Measurements from ENCODE around the gene CEP85.

CEP85 gene

GRCh38 chr1:26233903-26234643, at the start of gene CEP85:
TSS of gene CEP85 (plus strand) at chr1:26234200. CDS start at chr1:26239784, 5,584 bp downstream.
- peak; percentile 100 for DNase-seq

DNA sequence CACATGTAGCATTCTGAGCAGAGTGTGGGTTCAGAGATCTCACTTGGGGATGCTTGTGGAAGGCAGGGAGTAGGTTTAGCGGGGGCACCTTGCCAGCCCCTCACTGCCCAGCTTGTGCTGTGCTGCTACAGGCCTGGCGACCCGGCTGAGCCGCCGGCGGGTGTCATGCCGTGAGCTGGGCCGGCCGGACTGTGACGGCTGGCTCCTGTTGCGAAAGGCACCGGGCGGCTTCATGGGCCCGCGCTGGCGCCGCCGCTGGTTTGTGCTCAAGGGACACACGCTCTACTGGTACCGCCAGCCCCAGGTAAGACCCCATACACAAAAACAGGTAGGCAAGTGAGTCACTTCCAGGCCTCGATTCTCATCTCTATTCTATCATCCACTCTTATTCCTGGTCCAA, 49.1 kb upstream of the CEP85 start:
- DNase-seq: no peak

DNA sequence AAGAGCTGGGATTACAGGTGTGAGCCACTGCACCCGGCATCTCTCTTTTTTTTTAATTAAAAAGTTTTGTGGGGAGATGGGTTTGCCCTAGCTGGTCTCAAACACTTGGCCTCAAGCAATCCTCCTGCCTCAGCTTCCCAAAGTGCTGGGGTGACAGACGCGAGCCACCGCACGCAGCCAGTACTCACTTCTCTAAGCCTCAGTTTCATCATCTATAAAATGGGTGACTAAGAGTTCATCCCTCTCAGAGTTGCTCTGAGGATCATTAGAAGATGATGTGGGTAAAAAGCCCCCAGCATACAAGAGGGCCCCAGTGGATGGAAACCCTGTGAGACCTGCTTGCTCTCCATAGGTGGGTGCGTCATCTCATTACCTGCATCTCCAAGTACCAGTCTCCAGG, 46.1 kb upstream of the CEP85 start:
- no peak for DNase-seq

DNA sequence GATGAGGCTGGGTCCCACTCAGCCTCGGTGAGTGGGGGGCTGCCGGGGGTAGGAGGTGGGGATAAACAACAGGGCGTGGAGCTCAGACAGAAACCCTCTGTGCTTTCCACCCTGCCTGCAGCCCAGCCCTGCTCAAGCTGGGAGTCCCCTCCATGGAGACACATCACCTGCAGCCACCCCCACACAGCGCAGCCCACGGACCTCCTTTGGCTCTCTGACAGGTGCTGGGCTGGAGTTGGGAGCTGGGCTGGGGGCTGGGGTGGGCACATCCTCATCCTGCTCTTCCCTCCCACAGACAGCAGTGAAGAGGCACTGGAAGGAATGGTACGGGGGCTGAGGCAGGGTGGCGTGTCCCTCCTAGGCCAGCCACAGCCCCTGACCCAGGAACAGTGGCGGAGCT, 45.5 kb upstream of the CEP85 start:
- no peak for DNase-seq

DNA sequence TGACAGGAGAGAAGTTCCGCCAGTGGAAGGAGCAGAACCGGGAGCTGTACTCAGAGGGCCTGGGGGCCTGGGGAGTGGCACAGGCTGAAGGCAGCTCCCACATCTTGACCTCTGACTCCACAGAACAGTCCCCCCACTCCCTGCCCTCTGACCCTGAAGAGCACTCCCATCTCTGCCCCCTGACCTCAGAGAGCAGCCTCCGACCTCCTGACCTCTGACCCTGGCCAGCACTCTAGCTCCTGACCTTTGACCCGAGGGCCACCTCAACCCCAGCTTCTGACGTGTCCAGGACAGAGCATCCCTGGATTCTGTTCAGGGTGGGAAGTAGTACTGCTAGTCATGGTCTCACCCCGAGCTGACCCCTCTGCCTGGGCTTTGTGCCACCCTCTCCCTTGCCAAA, 44.7 kb upstream of the CEP85 start:
- no peak for DNase-seq

DNA sequence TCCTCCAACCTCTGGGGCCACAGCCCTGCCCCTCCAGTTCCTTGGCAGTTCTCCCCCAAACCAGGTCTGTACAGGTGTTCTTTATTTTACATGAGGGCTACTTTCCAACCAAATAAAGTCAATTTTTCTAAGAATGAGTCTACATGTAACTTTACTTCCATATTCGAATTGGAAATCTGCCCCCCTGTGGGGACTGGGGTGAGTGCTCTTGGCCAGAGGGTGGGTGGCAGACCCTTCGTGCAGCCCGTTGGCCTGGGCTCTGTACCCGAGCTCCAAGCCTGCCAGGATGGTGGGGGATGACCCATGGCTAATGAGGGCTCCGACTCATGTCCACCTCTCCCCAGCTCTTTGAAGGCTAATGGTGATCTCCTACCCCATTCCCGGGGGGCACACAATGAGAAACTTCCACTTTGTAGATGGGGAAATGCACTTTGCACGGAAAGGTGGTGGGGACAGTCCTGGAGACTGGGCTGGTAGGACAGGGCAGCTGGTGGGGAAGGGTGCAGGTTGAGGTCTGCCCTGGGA, 44.2 kb upstream of the CEP85 start:
- DNase-seq: no peak

- peak; percentile 40 for DNase-seq
These were observed 43.5 kb upstream of the CEP85 start, which contains the start of gene CATSPER4 for GRCh38 chr1:26190373-26190987. TSS of gene CATSPER4 (plus strand) at chr1:26190602. CDS start at chr1:26190628, 26 bp downstream.

GRCh38 chr1:26191739-26192138, 42.3 kb upstream of the CEP85 start:
- no peak for DNase-seq

GRCh38 chr1:26195805-26196204, 38.2 kb upstream of the CEP85 start:
- no peak for DNase-seq

GRCh38 chr1:26197301-26197700, 36.7 kb upstream of the CEP85 start:
- DNase-seq: no peak

DNA sequence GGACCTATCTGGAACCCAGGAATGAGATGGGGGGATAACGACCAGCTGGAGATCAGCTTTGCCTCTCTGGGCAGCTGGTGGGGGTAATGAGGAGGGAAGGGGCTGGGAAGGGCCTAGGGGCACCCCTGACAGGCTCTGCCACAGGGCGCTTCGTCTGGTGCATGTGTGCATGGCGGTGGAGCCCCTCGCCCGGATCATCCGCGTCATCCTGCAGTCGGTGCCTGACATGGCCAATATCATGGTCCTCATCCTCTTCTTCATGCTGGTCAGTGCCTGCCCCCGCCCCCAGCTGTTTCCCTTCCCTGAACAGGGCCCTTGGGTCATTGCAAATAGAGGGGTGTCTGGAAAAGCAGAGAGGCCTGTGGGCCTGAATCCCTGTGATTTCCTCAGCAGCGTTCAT, 36.2 kb upstream of the CEP85 start:
- no peak for DNase-seq

- no peak for DNase-seq
These were observed 33.6 kb upstream of the CEP85 start for GRCh38 chr1:26200413-26200812.

GRCh38 chr1:26203642-26204318, 30.2 kb upstream of the CEP85 start:
- no peak for DNase-seq

- no peak for DNase-seq
These were observed 23.7 kb upstream of the CEP85 start for GRCh38 chr1:26210147-26210870.

DNA sequence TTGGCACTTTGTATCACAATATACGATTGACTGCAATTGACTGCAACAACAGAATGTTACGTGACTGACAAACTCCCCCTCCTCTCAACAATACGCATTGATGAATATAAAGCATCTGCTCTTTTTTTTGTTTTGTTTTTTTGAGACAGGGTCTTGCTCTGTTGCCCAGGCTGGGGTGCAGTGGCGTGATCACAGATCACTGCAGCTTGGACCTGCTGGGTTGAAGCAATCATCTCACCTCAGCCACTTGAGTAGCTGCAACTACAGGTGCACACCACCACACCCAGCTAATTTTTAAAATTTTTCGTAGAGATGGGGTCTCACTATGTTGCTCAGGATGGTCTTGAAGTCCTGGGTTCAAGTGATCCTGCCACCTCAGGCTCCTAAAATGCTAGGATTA, 21.3 kb upstream of the CEP85 start:
- DNase-seq: no peak

DNA sequence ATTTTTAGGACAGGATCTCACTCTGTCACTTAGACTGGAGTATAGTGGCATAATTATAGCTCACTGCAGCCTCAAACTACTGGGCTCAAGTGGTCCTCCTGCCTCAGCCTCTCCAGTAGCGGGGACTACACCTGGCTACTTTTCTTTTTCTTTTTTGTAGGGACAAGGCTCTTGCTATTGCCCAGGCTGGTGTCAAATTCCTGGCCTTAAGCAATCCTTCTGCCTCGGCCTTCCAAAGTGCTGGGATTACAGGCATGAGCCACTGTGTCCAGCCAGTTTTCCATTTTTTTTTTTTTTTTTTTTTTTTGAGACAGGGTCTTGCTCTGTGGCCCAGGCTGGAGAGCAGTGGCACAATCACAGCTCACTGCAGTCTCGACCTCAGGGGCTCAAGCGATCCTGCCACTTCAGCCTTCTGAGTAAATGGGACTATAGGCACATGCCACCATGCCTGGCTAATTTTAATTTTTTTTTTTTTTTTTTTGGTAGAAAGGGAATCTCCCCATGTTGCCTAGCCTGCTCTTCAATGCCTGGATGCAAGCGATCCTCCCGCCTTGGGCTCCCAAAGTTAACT, 20.6 kb upstream of the CEP85 start:
- DNase-seq: no peak

DNA sequence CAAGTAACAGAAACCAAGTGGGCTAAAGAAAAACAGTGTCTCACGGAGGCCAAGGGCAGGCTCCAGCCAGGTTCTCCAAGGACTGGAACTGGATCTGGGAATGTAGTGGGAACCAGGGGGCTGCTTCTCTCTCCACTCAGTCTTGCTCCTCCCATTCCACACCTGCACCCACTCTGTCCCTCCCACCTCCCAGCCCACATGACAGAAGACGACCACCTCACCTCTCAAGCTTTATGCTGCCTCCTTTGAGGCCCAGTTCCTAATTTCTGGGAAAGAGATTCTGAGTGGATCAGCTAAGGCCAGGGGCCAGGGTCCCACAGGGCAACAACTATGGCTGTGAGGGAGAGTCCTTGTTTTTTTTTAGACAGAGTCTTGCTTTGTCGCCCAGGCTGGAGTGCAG, 18.8 kb upstream of the CEP85 start:
- DNase-seq: no peak

DNA sequence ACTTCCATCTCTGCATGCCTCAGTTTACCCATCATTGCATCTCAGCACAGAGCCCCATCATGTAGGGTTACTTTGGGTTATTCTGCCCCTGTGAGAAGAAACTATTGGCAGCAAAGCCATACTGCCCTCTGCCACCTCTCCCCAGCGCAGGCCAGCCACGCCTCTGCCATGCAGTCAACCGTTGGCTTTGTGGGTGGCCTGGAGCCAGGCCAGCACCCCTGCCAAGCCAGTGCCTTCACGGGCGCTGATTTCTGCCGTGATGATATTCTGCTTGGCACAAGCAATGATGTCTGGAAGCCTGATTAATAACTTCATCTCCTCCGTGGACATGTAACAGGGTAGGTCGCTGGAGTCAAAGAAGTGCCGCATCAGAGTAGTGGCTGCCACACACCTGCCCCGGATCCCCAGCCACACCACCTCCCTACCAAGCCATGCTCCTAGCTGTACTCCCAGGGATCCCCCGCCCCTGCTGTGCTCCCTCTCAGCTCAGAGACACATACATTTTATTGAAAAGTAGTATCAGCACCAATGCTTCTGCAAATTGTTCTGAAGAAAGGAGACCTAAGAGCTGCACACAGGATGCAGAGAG, 15.0 kb upstream of the CEP85 start:
- DNase-seq: peak; percentile 26

GRCh38 chr1:26220199-26220912, 13.6 kb upstream of the CEP85 start:
- no peak for DNase-seq

DNA sequence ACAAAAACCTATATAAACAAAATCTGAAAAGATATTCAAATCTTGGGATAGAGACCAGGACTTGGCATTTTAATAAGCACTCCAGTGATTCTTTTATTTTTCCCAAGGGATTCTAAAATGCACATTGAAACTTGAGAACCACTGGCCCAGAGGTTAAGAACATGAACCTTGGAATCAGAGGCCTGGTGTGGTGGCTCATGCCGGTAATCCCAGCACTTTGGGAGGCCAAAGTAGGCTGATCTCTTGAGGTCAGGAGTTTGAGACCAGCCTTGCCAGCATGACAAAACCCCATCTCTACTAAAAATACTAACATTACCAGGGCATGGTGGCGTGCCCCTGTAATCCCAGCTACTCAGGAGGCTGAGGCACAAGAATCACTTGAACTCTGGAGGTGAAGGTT, 12.9 kb upstream of the CEP85 start:
- no peak for DNase-seq

GRCh38 chr1:26224606-26225005, 9.4 kb upstream of the CEP85 start:
- DNase-seq: no peak

Data from NCI-H1092 treated with DMSO at 0.1 percent for 48 hours (cell line).